Testis (tissue), 3 donors: ENCODE data around the gene DYRK1B. TPM values are rescaled to one million over a fixed set of nuclear protein-coding genes. Genes with fewer than 3 reads are reported as not detected.

ENCODE experiments used
- DNase-seq: peaks from one replicate; pipeline ENCODE4 v3.0.0-alpha.2; 2019
- H3K27ac ChIP-seq, 2 donors: fragments of 200-600 bp; sonication (generic); one replicate each; pipeline ENCODE4 v1.5.1; 2019
- H3K27me3 ChIP-seq: fragments of 200-600 bp; sonication (generic); one replicate; pipeline ENCODE4 v1.5.1; 2019
- H3K36me3 ChIP-seq: fragments of 200-600 bp; sonication (generic); one replicate; pipeline ENCODE4 v1.5.1; 2017; ENCODE audit warnings: low read depth; ENCODE audit errors: missing control alignments
- H3K4me1 ChIP-seq: fragments of 200-600 bp; sonication (generic); one replicate; pipeline ENCODE4 v1.5.1; 2019
- H3K4me3 ChIP-seq, 2 donors: fragments of 200-600 bp; sonication (generic); one replicate each; pipeline ENCODE4 v1.5.1; 2017 to 2019
- H3K9me3 ChIP-seq: fragments of 200-600 bp; sonication (generic); one replicate; pipeline ENCODE4 v1.5.1; 2017
- CTCF ChIP-seq, 3 experiments: fragments of 450-650 bp in 2 of 3; fragments of 200-600 bp in 1 of 3; sonication (generic) in 1 of 3; IDR thresholded peaks; one replicate each; pipeline ENCODE4 v1.5.1; 2016 to 2019; ENCODE audit warnings: antibody characterized with exemption in 3 of 3, mild to moderate bottlenecking in 2 of 3, moderate library complexity in 1 of 3
- POLR2A ChIP-seq: fragments of 450-650 bp; IDR thresholded peaks from one replicate; pipeline ENCODE4 v1.6.1; 2017; ENCODE audit warnings: antibody characterized with exemption, mild to moderate bottlenecking, moderate library complexity
- WGBS, 2 donors: methylation state at CpG; one replicate each; pipeline ENCODE4 v1.1.5; 2018; 5-methylcytosine and 5-hydroxymethylcytosine counted together
- intact Hi-C: fragments of 100-400 bp; cut with DNase I; formaldehyde crosslinking; loops from one replicate; pipeline ENCODE4 v1.15.1; 2023; ENCODE audit warnings: low total_unique reads
- microRNA-seq, 2 donors: library from miRNA; unstranded; fragments of <30 nt; microRNA quantifications; one replicate each; pipeline ENCODE4, GENCODE V29; 2016; ENCODE audit warnings: borderline number of aligned reads in 2 of 2, borderline replicate concordance in 1 of 2
- polyA plus RNA-seq: library from polyadenylated mRNA; stranded (reverse); fragments of 350-450 nt; fragmentation: Illumina TruSeq; extraction: RNeasy Lipid Tissue Mini Kit (QIAGEN cat#74804); gene quantifications from one replicate; pipeline ENCODE4 v1.2.3, GENCODE V29; 2014; ENCODE audit warnings: low read depth, low replicate concordance; ENCODE audit not compliant: insufficient read depth
- small RNA-seq, 2 donors: library from RNA; depleted of rRNA; stranded (forward); fragments of <200 nt; gene quantifications; one replicate each; pipeline ENCODE3, GENCODE V24; 2016
- total RNA-seq, 2 donors: library from RNA; depleted of rRNA; stranded (reverse); fragments of >200 nt; gene quantifications; one replicate each; pipeline ENCODE4 v1.2.3, GENCODE V29; 2016

Gene DYRK1B
- total and polyA plus RNA-seq, 3 donors from 2014 or later = 90.8 to 127 (median 124) TPM

GRCh38 chr19:39788244-39788643, 45.7 kb downstream of the DYRK1B start:
- H3K4me3 ChIP-seq = no peak overlapping the region
- no peaks in the 10 kb centered on the region for H3K27me3 ChIP-seq
- intact Hi-C loops = no loop called here
- DNase-seq = no peak
- no peaks in the 10 kb centered on the region for H3K36me3 ChIP-seq
- no peak overlapping the region for H3K27ac ChIP-seq
- TF ChIP-seq POLR2A (no peak), CTCF (IDR thresholded peaks at IDR 0.05) (no peak)
- H3K9me3 ChIP-seq = no peaks in the 10 kb centered on the region
- no peaks in the 10 kb centered on the region for H3K4me1 ChIP-seq

- DNase-seq = no peak
- H3K4me3 ChIP-seq = no peak overlapping the region
- H3K4me1 ChIP-seq = no peaks in the 10 kb centered on the region
- H3K27ac ChIP-seq = no peak overlapping the region
- H3K27me3 ChIP-seq = no peaks in the 10 kb centered on the region
- TF ChIP-seq CTCF (IDR thresholded peaks at IDR 0.05) (no peak), POLR2A (no peak)
- intact Hi-C loops = no loop called here
- H3K36me3 ChIP-seq = no peaks in the 10 kb centered on the region
- no peaks in the 10 kb centered on the region for H3K9me3 ChIP-seq
- WGBS, 2 donors = 87 to 95% methylated on average over 3 of the region's 3 CpGs
These were observed 53.1 kb downstream of the DYRK1B start for GRCh38 chr19:39780894-39781293.

GRCh38 chr19:39778763-39779162, 55.2 kb downstream of the DYRK1B start, which contains the start of gene LEUTX:
TSS of gene LEUTX (plus strand) at chr19:39778854. CDS start at chr19:39778921, 67 bp downstream.
- Histone ChIP-seq H3K4me1 (no peaks in the 10 kb centered on the region), H3K4me3 (no peak within 1 kb of the TSS), H3K27ac (no peak within 1 kb of the TSS), H3K9me3 (no peaks in the 10 kb centered on the region), H3K27me3 (no peaks in the 10 kb centered on the region), H3K36me3 (no peaks in the 10 kb centered on the region)
- intact Hi-C loops = no loop called here
- TF ChIP-seq POLR2A = no peak
- no peak for TF ChIP-seq CTCF (IDR thresholded peaks at IDR 0.05)
- 81 to 85% methylated on average over 4 of the region's 4 CpGs for WGBS, 2 donors
- DNase-seq = no peak

Small RNAs within 50 kb of the gene (microRNA-seq; reads per million reads assigned to microRNA genes)
- 0 reads per million in 2 donors for gene MIR6719

Small RNAs within 50 kb of the gene (small RNA-seq; reads per million reads assigned to genes)
- 0 to 0.18 reads per million in 2 donors for gene MIR6719

Other genes starting within 250 kb of the DYRK1B start
- not detected for gene LGALS13, start 231.6 kb downstream of the DYRK1B start, total RNA-seq
- gene LGALS13, start 231.6 kb downstream of the DYRK1B start, polyA plus RNA-seq = not detected
- not detected for gene LGALS16, start 178.2 kb downstream of the DYRK1B start, total RNA-seq
- gene LGALS16, start 178.2 kb downstream of the DYRK1B start, polyA plus RNA-seq = not detected
- not detected for gene LGALS14, start 129.7 kb downstream of the DYRK1B start, total RNA-seq
- not detected for gene LGALS14, start 129.7 kb downstream of the DYRK1B start, polyA plus RNA-seq
- not detected for gene CLC, start 96.1 kb downstream of the DYRK1B start, total RNA-seq
- 0.61 TPM for gene CLC, start 96.1 kb downstream of the DYRK1B start, polyA plus RNA-seq
- not detected for gene LEUTX, start 55.3 kb downstream of the DYRK1B start, total RNA-seq
- not detected for gene LEUTX, start 55.3 kb downstream of the DYRK1B start, polyA plus RNA-seq
- gene FBL, start 12.2 kb upstream of the DYRK1B start, total RNA-seq = 100 to 1,000 TPM; 236 to 301 TPM
- 303 TPM for gene FBL, start 12.2 kb upstream of the DYRK1B start, polyA plus RNA-seq
- 10 to 100 TPM; 15.9 to 18.8 TPM for gene FCGBP, start 100.5 kb upstream of the DYRK1B start, total RNA-seq
- 6.7 TPM for gene FCGBP, start 100.5 kb upstream of the DYRK1B start, polyA plus RNA-seq
- gene PSMC4, start 137.0 kb upstream of the DYRK1B start, total RNA-seq = 10 to 100 TPM; 73.0 to 77.9 TPM
- gene PSMC4, start 137.0 kb upstream of the DYRK1B start, polyA plus RNA-seq = 114 TPM
- gene ZNF546, start 162.9 kb upstream of the DYRK1B start, total RNA-seq = 10 to 100 TPM; 19.6 to 21.7 TPM
- 27.6 TPM for gene ZNF546, start 162.9 kb upstream of the DYRK1B start, polyA plus RNA-seq
- 10 to 100 TPM; 13.5 to 18.6 TPM for gene ZNF780B, start 222.1 kb upstream of the DYRK1B start, total RNA-seq
- 5.0 TPM for gene ZNF780B, start 222.1 kb upstream of the DYRK1B start, polyA plus RNA-seq